ENCODE data around the gene CEACAM20. TPM values are rescaled to one million over a fixed set of nuclear protein-coding genes. Genes with fewer than 3 reads are reported as not detected.

Gene CEACAM20
- total RNA-seq, 1 donor from 2014 or later: not detected

GRCh38 chr19:44525721-44526430 is 3.6 kb downstream of the CEACAM20 start:
- no peak for TF ChIP-seq POLR2AphosphoS5 (IDR thresholded peaks at IDR 0.05; ENCODE audit: insufficient read depth in 1 of 2, low read depth in 1 of 2)
- no peak for TF ChIP-seq POLR2A (IDR thresholded peaks at IDR 0.05)
- TF ChIP-seq CTCF (IDR thresholded peaks at IDR 0.05): no peak
- Histone ChIP-seq H3K4me3 (no peak overlapping the region), H3K27ac (no peak overlapping the region), H3K27me3 (no peaks in the 10 kb centered on the region), H3K4me1 (no peaks in the 10 kb centered on the region), H3K9me3 (no peaks in the 10 kb centered on the region), H3K36me3 (no peaks in the 10 kb centered on the region)
- DNase-seq (ENCODE audit: extremely low spot score in 2 of 2): no peak
- intact Hi-C loops (cut with DNase I): no loop called here

GRCh38 chr19:44521370-44521769 is 8.1 kb downstream of the CEACAM20 start:
- no peaks in the 10 kb centered on the region for H3K4me1 ChIP-seq
- intact Hi-C loops (cut with DNase I): no loop called here
- H3K4me3 ChIP-seq: no peak overlapping the region
- H3K9me3 ChIP-seq: no peaks in the 10 kb centered on the region
- no peaks in the 10 kb centered on the region for H3K36me3 ChIP-seq
- H3K27me3 ChIP-seq: no peaks in the 10 kb centered on the region
- H3K27ac ChIP-seq: no peak overlapping the region
- TF ChIP-seq CTCF (IDR thresholded peaks at IDR 0.05) (no peak), POLR2A (IDR thresholded peaks at IDR 0.05) (no peak), POLR2AphosphoS5 (IDR thresholded peaks at IDR 0.05; ENCODE audit: insufficient read depth in 1 of 2, low read depth in 1 of 2) (no peak)
- no peak for DNase-seq (ENCODE audit: extremely low spot score in 2 of 2)

- no peak overlapping the region for H3K27ac ChIP-seq
- H3K36me3 ChIP-seq: no peaks in the 10 kb centered on the region
- H3K27me3 ChIP-seq: no peaks in the 10 kb centered on the region
- no peaks in the 10 kb centered on the region for H3K4me1 ChIP-seq
- no peak overlapping the region for H3K4me3 ChIP-seq
- no peak for TF ChIP-seq POLR2AphosphoS5 (IDR thresholded peaks at IDR 0.05; ENCODE audit: insufficient read depth in 1 of 2, low read depth in 1 of 2)
- no peak for TF ChIP-seq POLR2A (IDR thresholded peaks at IDR 0.05)
- DNase-seq (ENCODE audit: extremely low spot score in 2 of 2): no peak
- intact Hi-C loops (cut with DNase I): no loop called here
- no peaks in the 10 kb centered on the region for H3K9me3 ChIP-seq
Measured at GRCh38 chr19:44517146-44517545, 12.3 kb downstream of the CEACAM20 start.

GRCh38 chr19:44515907-44516306 is 13.6 kb downstream of the CEACAM20 start:
- Histone ChIP-seq H3K36me3 (no peaks in the 10 kb centered on the region), H3K4me1 (no peaks in the 10 kb centered on the region), H3K27me3 (no peaks in the 10 kb centered on the region), H3K4me3 (no peak overlapping the region), H3K27ac (no peak overlapping the region), H3K9me3 (no peaks in the 10 kb centered on the region)
- DNase-seq (ENCODE audit: extremely low spot score in 2 of 2): no peak
- no peak for TF ChIP-seq POLR2AphosphoS5 (IDR thresholded peaks at IDR 0.05; ENCODE audit: insufficient read depth in 1 of 2, low read depth in 1 of 2)
- no peak for TF ChIP-seq POLR2A (IDR thresholded peaks at IDR 0.05)
- intact Hi-C loops (cut with DNase I): no loop called here

GRCh38 chr19:44515031-44515430 is 14.4 kb downstream of the CEACAM20 start:
- intact Hi-C loops (cut with DNase I): no loop called here
- no peaks in the 10 kb centered on the region for H3K9me3 ChIP-seq
- no peak for DNase-seq (ENCODE audit: extremely low spot score in 2 of 2)
- no peaks in the 10 kb centered on the region for H3K27me3 ChIP-seq
- TF ChIP-seq POLR2AphosphoS5 (IDR thresholded peaks at IDR 0.05; ENCODE audit: insufficient read depth in 1 of 2, low read depth in 1 of 2): no peak
- TF ChIP-seq POLR2A (IDR thresholded peaks at IDR 0.05): no peak
- TF ChIP-seq CTCF (IDR thresholded peaks at IDR 0.05): no peak
- H3K4me3 ChIP-seq: no peak overlapping the region
- H3K27ac ChIP-seq: no peak overlapping the region
- H3K4me1 ChIP-seq: no peaks in the 10 kb centered on the region
- H3K36me3 ChIP-seq: no peaks in the 10 kb centered on the region

All from vagina (tissue), 2 donors.